Vagina (tissue), 2 donors: ENCODE data around the gene LRRC7.

Source experiments
- POLR2A ChIP-seq, 2 donors: fragments of 450-650 bp; IDR thresholded peaks; one replicate each; pipeline ENCODE4 v1.6.1; 2017; ENCODE audit warnings: antibody characterized with exemption in 2 of 2, mild to moderate bottlenecking in 2 of 2, moderate library complexity in 2 of 2
- POLR2AphosphoS5 ChIP-seq, 2 donors: sonication (generic); formaldehyde crosslinking; IDR thresholded peaks; one replicate each; pipeline ENCODE4 v1.9.0; 2017; ENCODE audit warnings: antibody characterized with exemption in 2 of 2, mild to moderate bottlenecking in 2 of 2, low read depth in 1 of 2; ENCODE audit not compliant: insufficient read depth in 1 of 2
- TF ChIP-seq, protein P1 (sequence below), 3 experiments: fragments of 450-650 bp in 2 of 3; fragments of 200-600 bp in 1 of 3; sonication (generic) in 1 of 3; IDR thresholded peaks; one replicate each; pipeline ENCODE4 v1.5.1; 2017 to 2019; ENCODE audit warnings: antibody characterized with exemption in 3 of 3, mild to moderate bottlenecking in 2 of 3, moderate library complexity in 2 of 3

DNA sequence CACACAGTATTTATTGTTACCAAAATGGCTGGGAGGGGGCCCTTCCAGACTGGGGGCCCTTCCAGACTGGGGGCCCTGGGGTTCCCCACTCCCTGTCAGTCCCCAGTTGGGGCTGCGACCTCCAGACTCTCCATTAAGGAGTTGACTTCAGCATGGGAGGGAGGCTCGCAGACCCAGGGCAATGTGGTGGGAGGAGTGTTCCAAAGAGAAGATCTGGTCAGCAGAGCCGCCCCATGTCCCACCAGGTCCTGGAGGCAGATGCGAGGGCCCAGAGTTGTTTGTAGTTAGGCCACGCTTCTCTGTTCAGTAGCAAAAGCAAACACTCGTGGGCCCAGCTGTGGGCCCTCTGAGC lies 352.2 kb downstream of the LRRC7 start:
- TF ChIP-seq POLR2A (IDR thresholded peaks at IDR 0.05) (no peak), POLR2AphosphoS5 (IDR thresholded peaks at IDR 0.05; ENCODE audit: insufficient read depth in 1 of 2, low read depth in 1 of 2) (no peak)
- TF ChIP-seq, protein P1, sequence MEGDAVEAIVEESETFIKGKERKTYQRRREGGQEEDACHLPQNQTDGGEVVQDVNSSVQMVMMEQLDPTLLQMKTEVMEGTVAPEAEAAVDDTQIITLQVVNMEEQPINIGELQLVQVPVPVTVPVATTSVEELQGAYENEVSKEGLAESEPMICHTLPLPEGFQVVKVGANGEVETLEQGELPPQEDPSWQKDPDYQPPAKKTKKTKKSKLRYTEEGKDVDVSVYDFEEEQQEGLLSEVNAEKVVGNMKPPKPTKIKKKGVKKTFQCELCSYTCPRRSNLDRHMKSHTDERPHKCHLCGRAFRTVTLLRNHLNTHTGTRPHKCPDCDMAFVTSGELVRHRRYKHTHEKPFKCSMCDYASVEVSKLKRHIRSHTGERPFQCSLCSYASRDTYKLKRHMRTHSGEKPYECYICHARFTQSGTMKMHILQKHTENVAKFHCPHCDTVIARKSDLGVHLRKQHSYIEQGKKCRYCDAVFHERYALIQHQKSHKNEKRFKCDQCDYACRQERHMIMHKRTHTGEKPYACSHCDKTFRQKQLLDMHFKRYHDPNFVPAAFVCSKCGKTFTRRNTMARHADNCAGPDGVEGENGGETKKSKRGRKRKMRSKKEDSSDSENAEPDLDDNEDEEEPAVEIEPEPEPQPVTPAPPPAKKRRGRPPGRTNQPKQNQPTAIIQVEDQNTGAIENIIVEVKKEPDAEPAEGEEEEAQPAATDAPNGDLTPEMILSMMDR (IDR thresholded peaks at IDR 0.05) = no peak
